T-helper 1 cell treated with Interleukin-12 subunit alpha and Interleukin-12 subunit beta and Interleukin-4 antibody, amounts not matched to agents 30 μg/mL and 1 μg/mL, for 36 hours (primary cell): ENCODE data around the gene ZNF680.

Source experiments
- H3K27ac Mint-ChIP-seq: one replicate; pipeline ENCODE4 v1.8.0; 2021; ENCODE audit warnings: mild to moderate bottlenecking, mixed read lengths
- H3K27me3 Mint-ChIP-seq: one replicate; pipeline ENCODE4 v1.8.0; 2021; ENCODE audit warnings: low read depth, mixed read lengths
- H3K36me3 Mint-ChIP-seq: one replicate; pipeline ENCODE4 v1.8.0; 2021; ENCODE audit warnings: low read depth, mixed read lengths
- H3K4me1 Mint-ChIP-seq: one replicate; pipeline ENCODE4 v1.8.0; 2021; ENCODE audit warnings: low read depth, mixed read lengths
- H3K4me3 Mint-ChIP-seq: one replicate; pipeline ENCODE4 v1.8.0; 2021; ENCODE audit warnings: mild to moderate bottlenecking, moderate library complexity, mixed read lengths
- H3K9me3 Mint-ChIP-seq: one replicate; pipeline ENCODE4 v1.8.0; 2021; ENCODE audit warnings: mixed read lengths

Gene ZNF680

DNA sequence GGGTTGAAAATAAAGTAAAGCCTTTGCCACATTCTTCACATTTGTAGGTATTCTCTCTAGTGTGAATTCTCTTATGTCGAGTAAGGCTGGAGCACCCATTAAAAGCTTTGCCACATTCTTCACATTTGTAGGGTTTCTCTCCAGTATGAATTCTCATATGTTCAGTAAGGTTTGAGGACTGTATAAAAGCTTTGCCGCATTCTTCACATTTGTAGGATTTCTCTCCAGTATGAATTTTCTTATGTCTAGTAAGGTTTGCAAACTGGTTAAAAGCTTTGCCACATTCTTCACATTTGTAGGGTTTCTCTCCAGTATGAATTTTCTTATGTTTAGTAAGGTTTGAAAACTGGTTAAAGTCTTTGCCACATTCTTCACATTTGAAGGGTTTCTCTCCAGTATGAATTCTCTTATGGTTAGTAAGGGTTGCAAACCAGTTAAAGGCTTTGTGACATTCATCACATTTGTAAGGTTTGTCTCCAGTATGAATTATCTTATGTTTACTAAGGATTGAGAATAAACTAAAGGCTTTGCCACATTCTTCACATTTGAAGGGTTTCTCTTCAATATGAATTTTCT, 41.4 kb downstream of the ZNF680 start:
- Mint-ChIP-seq H3K27ac (no peak overlapping the region), H3K9me3 (peaks cover 81% of the 10 kb centered on the region)

DNA sequence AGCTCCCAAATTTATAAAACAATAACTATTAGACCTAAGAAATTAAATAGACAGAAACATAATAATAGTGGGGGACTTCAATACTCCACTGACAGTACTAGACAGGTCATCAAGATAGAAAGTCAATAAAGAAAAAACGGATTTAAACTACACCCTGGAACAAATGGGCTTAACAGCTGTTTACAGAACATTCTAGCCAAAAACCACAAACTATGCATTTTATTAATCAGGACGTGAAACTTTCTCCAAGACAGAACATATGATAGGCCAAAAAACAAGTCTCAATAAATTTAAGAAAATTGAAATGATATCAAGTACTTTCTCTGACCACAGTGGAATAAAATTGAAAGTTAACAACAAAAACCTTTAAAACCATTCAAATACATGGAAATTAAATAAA, 46.4 kb downstream of the ZNF680 start:
- H3K27me3 Mint-ChIP-seq, result no peaks in the 10 kb centered on the region
- no peaks in the 10 kb centered on the region for H3K4me1 Mint-ChIP-seq
- no peak overlapping the region for H3K27ac Mint-ChIP-seq
- peaks cover 72% of the 10 kb centered on the region for H3K9me3 Mint-ChIP-seq
- H3K4me3 Mint-ChIP-seq, result no peak overlapping the region
- peaks cover 44% of the 10 kb centered on the region for H3K36me3 Mint-ChIP-seq

More for the DNA sequence above, 41.4 kb downstream of the ZNF680 start:
- H3K27me3 Mint-ChIP-seq, result no peaks in the 10 kb centered on the region
- no peak overlapping the region for H3K4me3 Mint-ChIP-seq
- H3K4me1 Mint-ChIP-seq, result no peaks in the 10 kb centered on the region
- peaks cover 51% of the 10 kb centered on the region for H3K36me3 Mint-ChIP-seq

DNA sequence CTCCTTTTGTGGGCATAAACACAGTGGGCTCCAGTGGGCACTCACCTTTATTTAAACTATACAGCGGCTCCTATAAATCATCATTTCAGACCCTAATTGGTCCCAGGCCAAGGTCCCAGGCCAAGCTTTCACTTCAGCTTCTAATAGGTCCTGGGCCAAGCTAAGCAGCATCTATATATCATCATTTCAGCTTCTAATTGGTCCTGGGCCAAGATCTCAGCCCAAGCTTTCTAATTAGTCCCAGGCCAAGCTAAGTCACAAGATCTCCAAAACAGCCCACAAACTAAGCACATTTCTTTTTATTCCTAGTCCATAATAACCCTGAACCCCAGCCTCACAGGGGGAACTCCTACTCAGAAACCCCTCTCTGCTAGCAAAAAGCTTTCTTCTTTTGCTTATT, 47.1 kb downstream of the ZNF680 start:
- Mint-ChIP-seq H3K36me3 (peaks cover 37% of the 10 kb centered on the region), H3K27me3 (no peaks in the 10 kb centered on the region), H3K27ac (no peak overlapping the region), H3K9me3 (peaks cover 66% of the 10 kb centered on the region), H3K4me3 (no peak overlapping the region), H3K4me1 (no peaks in the 10 kb centered on the region)

DNA sequence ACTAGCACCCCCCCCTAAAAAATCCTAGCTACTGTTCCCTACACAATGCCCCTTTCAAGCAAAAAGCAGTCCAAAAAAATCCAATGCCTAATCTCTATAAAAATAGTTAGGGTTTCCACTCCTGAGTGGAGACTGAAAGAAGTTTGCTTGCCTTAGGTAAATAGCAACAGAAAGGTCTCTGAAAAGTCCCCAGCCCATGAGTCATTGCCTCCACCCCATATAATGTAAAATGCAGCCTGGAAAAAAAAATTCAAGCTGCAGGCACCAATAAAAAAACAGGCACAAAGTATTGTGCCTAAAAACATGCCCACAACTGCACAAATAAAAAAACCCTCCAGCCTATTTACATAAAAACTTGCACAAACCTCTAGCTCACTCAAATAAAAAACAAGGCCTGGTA, 47.5 kb downstream of the ZNF680 start:
- peaks cover 34% of the 10 kb centered on the region for H3K36me3 Mint-ChIP-seq
- H3K4me1 Mint-ChIP-seq, result no peaks in the 10 kb centered on the region
- no peak overlapping the region for H3K4me3 Mint-ChIP-seq
- peaks cover 62% of the 10 kb centered on the region for H3K9me3 Mint-ChIP-seq
- H3K27ac Mint-ChIP-seq, result no peak overlapping the region
- no peaks in the 10 kb centered on the region for H3K27me3 Mint-ChIP-seq

DNA sequence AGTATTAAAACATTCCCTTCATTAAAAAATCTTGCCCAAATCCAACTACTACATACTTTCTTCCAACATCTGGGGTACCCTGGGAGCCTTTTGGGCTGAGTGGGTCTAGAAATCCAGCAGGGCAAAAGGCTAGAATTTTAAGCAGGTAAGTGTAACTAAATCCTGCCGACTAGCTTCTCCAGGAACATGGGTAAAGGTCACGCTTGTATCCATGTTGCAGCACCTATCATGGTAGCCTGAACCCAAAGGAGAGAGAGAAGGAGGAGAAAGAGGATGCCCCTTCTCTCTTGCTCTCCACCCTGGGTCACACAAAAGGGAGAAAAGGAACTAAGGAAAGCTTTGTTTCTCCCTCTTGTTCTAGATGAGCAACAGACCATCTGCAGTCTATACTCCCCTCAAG, 53.3 kb downstream of the ZNF680 start:
- H3K9me3 Mint-ChIP-seq, result peaks cover 36% of the 10 kb centered on the region
- H3K36me3 Mint-ChIP-seq, result peaks cover 14% of the 10 kb centered on the region
- no peaks in the 10 kb centered on the region for H3K27me3 Mint-ChIP-seq
- H3K4me1 Mint-ChIP-seq, result no peaks in the 10 kb centered on the region
- H3K27ac Mint-ChIP-seq, result no peak overlapping the region
- H3K4me3 Mint-ChIP-seq, result no peak overlapping the region

DNA sequence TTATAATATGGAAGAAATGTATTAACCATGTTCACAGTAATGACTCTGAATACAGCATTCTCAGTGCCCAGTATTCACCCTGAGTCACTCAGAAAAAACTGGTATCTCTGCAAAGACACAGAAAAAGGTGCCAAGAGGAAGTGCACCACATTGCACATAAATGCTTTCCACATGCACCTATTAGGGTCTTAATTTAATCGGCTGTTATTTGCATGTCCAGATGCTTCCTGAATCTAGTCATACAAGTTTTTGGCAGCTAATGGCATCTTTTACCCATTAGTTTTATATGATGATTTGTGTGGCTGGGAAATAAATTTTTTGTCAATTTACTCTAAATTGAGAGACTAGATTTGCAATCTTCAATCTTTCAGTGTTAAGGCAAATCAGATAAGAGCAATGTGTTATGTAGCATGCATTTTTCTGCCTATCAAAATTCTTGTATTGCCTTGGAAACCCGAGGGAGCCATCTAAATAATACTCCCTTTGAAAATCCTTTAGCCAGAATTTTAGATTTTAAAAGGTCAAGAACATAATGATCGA, 58.2 kb downstream of the ZNF680 start:
- peaks cover 14% of the 10 kb centered on the region for H3K36me3 Mint-ChIP-seq
- H3K27ac Mint-ChIP-seq, result no peak overlapping the region
- H3K9me3 Mint-ChIP-seq, result peaks cover 45% of the 10 kb centered on the region

DNA sequence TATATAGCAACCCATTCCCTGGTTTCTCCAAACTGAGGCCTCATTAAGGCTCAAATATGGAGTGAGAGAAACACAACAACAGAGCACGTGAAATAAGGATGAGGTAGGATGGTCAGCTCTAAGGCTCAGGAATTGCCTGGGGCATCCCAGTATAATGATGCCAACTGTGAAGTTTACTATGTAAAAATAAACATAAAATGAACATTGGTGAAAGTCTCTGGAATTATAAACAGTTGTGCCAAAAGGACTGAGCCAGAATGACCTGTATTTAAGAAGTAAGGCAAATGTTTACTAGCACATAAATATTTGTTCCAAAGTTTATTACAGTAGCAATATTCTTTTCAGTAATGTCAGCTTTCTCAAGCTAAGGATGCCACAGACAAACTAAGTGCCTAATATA, 64.6 kb downstream of the ZNF680 start:
- Mint-ChIP-seq H3K27ac (no peak overlapping the region), H3K27me3 (no peaks in the 10 kb centered on the region), H3K4me3 (no peak overlapping the region), H3K4me1 (no peaks in the 10 kb centered on the region), H3K9me3 (peaks cover 29% of the 10 kb centered on the region), H3K36me3 (peaks cover 2% of the 10 kb centered on the region)

More for the DNA sequence above, 58.2 kb downstream of the ZNF680 start:
- H3K4me3 Mint-ChIP-seq, result no peak overlapping the region
- H3K4me1 Mint-ChIP-seq, result no peaks in the 10 kb centered on the region
- no peaks in the 10 kb centered on the region for H3K27me3 Mint-ChIP-seq

DNA sequence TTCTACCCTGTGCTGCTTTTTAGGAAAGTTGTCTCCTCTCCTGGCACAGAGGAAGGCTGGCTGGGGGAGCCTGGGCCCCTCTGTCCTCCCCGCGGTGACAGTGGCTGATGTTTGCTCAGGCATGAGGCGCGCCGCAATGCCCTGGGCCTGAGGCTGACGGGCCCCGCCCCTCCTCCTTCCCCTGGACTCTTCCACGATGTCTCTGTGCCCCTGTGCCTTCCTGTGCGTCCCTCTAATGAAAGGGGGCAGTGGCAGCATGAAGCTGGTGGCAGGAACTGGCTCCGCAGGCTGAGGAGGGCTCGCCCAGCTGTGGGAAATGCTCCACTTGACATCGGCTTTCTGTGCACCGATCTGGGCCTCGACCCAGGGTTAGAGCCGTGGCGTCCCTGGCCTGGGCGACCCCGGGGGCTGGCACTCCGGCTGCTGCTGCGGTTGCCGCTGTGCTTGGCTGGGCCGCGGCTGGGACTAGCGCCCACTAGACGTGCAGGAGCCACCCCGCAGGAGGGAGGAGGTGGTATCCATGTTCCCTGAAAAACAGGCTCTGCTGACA, 67.9 kb downstream of the ZNF680 start:
- no peak overlapping the region for H3K4me3 Mint-ChIP-seq
- H3K4me1 Mint-ChIP-seq, result no peaks in the 10 kb centered on the region
- H3K27ac Mint-ChIP-seq, result no peak overlapping the region
- H3K9me3 Mint-ChIP-seq, result peaks cover 18% of the 10 kb centered on the region
- H3K36me3 Mint-ChIP-seq, result peaks cover 2% of the 10 kb centered on the region
- H3K27me3 Mint-ChIP-seq, result no peaks in the 10 kb centered on the region

DNA sequence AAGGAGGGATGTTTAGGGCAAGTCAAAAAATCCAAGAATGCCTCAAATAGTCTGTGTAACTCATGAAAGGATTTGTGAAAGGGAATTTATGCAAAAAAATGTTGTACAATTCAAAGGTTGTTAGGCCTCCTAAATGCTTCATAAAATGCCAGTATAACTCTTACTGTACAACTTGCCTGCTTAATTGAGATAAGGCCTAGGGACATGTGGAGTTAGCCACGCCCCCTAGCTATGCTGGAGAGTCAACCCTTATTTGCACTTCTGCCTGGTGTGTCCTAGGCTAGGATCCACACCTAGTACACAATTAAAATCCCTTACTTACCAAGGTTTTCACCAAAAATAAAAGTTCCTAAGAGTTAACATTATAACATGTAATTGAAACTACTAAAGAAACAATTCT, 77.2 kb downstream of the ZNF680 start:
- Mint-ChIP-seq H3K9me3 (peaks cover 40% of the 10 kb centered on the region), H3K4me1 (no peaks in the 10 kb centered on the region), H3K27me3 (no peaks in the 10 kb centered on the region), H3K36me3 (no peaks in the 10 kb centered on the region), H3K4me3 (no peak overlapping the region), H3K27ac (no peak overlapping the region)
